ENCODE results near the gene PRR12.

PRR12 gene

DNA sequence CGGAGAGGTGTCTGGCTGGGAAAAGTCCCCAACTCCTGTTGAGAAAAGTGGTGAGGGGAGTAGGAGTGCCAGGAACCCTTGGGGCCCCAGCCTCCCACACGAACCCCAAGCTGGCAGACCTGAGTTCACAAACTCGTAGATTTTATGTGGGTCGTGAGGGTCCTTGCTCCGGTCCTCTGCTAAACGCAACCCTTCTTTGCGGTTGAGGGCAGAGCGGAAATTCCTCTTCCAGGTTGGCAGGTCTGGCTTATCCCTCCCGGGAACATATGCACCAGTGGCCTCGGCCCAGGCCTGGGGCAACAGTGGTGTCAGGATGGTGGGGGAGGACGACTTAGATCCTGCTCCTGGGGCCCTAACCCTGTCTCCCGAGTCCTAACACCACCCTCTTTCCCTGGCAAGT, 72.2 kb downstream of the PRR12 start:
- ChIA-PET CTCF (interaction anchor here (2.0 to 3.2 kb wide), 2 partner anchors 10 to 13 kb away, joined by 17 to 27 read pairs; partner anchors contain the start of gene PRMT1), POLR2A (interaction anchor here (1.8 to 4.9 kb wide), 6 partner anchors 13 to 83 kb away, joined by 4 to 85 read pairs (median 12); partner anchors contain the start of genes NOSIP, PRMT1, RRAS and SCAF1)
- Histone ChIP-seq H3K4me3 (ENCODE audit: low read depth, low read length) (no peak overlapping the region), H3K9me3 (ENCODE audit: control insufficient read depth, insufficient read depth, low read depth, low read length) (no peaks in the 10 kb centered on the region), H3K4me1 (ENCODE audit: control insufficient read depth, insufficient read depth, low read length) (peaks cover 6% of the 10 kb centered on the region), H3K27ac (ENCODE audit: extremely low read depth, low read depth, low read length) (0 out of 2 replicates have a peak overlapping the region, but pooled peaks have one; percentile 19), H3K36me3 (ENCODE audit: control insufficient read depth in 2 of 2, insufficient read depth in 1 of 2, low read length in 2 of 2) (peaks cover 7 to 59% of the 10 kb centered on the region in 2 experiments)
- TF ChIP-seq SETDB1 (IDR thresholded peaks at IDR 0.05; ENCODE audit: insufficient read length, low read length) (no peak), KLF8 (tag by site-specific recombination; IDR thresholded peaks at IDR 0.05) (no peak), FEZF1 (tag by site-specific recombination; IDR thresholded peaks at IDR 0.05) (no peak), ZNF701 (tag by site-specific recombination; IDR thresholded peaks at IDR 0.05) (no peak), ZNF571 (tag by site-specific recombination; IDR thresholded peaks at IDR 0.05) (no peak), PRDM1 (tag by site-specific recombination; IDR thresholded peaks at IDR 0.05) (no peak), ZNF37A (tag by site-specific recombination; IDR thresholded peaks at IDR 0.05) (no peak), ZNF777 (tag by site-specific recombination; IDR thresholded peaks at IDR 0.05; ENCODE audit: borderline replicate concordance) (no peak), ZNF266 (tag by site-specific recombination; IDR thresholded peaks at IDR 0.05; ENCODE audit: low read depth) (no peak), ZNF558 (tag by site-specific recombination; IDR thresholded peaks at IDR 0.05) (no peak), TCF7L2 (IDR thresholded peaks at IDR 0.05; ENCODE audit: borderline replicate concordance, low read depth, low read length) (no peak), ZFP69B (tag by site-specific recombination; IDR thresholded peaks at IDR 0.05) (no peak), ZNF555 (tag by site-specific recombination; conservative IDR thresholded peaks at IDR 0.05) (no peak), HOXA7 (CRISPR knock-in tag; IDR thresholded peaks at IDR 0.05; ENCODE audit: borderline replicate concordance) (no peak), REPIN1 (tag by site-specific recombination; IDR thresholded peaks at IDR 0.05; ENCODE audit: low read depth) (no peak)
- TF ChIP-seq, protein P1, sequence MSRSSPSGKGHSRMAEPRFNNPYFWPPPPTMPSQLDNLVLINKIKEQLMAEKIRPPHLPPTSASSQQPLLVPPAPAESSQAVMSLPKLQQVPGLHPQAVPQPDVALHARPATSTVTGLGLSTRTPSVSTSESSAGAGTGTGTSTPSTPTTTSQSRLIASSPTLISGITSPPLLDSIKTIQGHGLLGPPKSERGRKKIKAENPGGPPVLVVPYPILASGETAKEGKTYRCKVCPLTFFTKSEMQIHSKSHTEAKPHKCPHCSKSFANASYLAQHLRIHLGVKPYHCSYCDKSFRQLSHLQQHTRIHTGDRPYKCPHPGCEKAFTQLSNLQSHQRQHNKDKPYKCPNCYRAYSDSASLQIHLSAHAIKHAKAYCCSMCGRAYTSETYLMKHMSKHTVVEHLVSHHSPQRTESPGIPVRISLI (tag by site-specific recombination; IDR thresholded peaks at IDR 0.05), result no peak
- TF ChIP-seq, protein P2, sequence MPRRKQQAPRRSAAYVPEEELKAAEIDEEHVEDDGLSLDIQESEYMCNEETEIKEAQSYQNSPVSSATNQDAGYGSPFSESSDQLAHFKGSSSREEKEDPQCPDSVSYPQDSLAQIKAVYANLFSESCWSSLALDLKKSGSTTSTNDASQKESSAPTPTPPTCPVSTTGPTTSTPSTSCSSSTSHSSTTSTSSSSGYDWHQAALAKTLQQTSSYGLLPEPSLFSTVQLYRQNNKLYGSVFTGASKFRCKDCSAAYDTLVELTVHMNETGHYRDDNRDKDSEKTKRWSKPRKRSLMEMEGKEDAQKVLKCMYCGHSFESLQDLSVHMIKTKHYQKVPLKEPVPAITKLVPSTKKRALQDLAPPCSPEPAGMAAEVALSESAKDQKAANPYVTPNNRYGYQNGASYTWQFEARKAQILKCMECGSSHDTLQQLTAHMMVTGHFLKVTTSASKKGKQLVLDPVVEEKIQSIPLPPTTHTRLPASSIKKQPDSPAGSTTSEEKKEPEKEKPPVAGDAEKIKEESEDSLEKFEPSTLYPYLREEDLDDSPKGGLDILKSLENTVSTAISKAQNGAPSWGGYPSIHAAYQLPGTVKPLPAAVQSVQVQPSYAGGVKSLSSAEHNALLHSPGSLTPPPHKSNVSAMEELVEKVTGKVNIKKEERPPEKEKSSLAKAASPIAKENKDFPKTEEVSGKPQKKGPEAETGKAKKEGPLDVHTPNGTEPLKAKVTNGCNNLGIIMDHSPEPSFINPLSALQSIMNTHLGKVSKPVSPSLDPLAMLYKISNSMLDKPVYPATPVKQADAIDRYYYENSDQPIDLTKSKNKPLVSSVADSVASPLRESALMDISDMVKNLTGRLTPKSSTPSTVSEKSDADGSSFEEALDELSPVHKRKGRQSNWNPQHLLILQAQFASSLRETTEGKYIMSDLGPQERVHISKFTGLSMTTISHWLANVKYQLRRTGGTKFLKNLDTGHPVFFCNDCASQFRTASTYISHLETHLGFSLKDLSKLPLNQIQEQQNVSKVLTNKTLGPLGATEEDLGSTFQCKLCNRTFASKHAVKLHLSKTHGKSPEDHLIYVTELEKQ (tag by site-specific recombination; IDR thresholded peaks at IDR 0.05; ENCODE audit: borderline replicate concordance), result no peak
- TF ChIP-seq, protein P3, sequence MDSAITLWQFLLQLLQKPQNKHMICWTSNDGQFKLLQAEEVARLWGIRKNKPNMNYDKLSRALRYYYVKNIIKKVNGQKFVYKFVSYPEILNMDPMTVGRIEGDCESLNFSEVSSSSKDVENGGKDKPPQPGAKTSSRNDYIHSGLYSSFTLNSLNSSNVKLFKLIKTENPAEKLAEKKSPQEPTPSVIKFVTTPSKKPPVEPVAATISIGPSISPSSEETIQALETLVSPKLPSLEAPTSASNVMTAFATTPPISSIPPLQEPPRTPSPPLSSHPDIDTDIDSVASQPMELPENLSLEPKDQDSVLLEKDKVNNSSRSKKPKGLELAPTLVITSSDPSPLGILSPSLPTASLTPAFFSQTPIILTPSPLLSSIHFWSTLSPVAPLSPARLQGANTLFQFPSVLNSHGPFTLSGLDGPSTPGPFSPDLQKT (IDR thresholded peaks at IDR 0.05; ENCODE audit: borderline replicate concordance, low read depth, low read length), result no peak
- TF ChIP-seq, protein P4, sequence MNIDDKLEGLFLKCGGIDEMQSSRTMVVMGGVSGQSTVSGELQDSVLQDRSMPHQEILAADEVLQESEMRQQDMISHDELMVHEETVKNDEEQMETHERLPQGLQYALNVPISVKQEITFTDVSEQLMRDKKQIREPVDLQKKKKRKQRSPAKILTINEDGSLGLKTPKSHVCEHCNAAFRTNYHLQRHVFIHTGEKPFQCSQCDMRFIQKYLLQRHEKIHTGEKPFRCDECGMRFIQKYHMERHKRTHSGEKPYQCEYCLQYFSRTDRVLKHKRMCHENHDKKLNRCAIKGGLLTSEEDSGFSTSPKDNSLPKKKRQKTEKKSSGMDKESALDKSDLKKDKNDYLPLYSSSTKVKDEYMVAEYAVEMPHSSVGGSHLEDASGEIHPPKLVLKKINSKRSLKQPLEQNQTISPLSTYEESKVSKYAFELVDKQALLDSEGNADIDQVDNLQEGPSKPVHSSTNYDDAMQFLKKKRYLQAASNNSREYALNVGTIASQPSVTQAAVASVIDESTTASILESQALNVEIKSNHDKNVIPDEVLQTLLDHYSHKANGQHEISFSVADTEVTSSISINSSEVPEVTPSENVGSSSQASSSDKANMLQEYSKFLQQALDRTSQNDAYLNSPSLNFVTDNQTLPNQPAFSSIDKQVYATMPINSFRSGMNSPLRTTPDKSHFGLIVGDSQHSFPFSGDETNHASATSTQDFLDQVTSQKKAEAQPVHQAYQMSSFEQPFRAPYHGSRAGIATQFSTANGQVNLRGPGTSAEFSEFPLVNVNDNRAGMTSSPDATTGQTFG (tag by site-specific recombination; IDR thresholded peaks at IDR 0.05; ENCODE audit: borderline replicate concordance), result no peak

Data from HEK293 (cell line).